ENCODE data around the gene PHEX.
"Not testable (repeated sequence)": the region's sequence is repeated elsewhere in the genome, so short reads cannot be mapped to it uniquely, and the experiment has no call there.

PHEX gene

GRCh38 chrX:22248401-22248800 lies 216.3 kb downstream of the PHEX start:
- DNase-seq (ENCODE audit: low spot score): no peak

- DNase-seq (ENCODE audit: low spot score): no peak
These were observed 217.2 kb downstream of the PHEX start for GRCh38 chrX:22249371-22249770.

- DNase-seq (ENCODE audit: low spot score): no peak
These were observed 236.6 kb downstream of the PHEX start for GRCh38 chrX:22268706-22269105.

- no peak for DNase-seq (ENCODE audit: low spot score)
These were observed 240.5 kb downstream of the PHEX start, which contains the start of gene CBLL2 for GRCh38 chrX:22272613-22273012. CBLL2 (plus strand) TSS chrX:22272913; CDS start chrX:22272992, 79 bp downstream.

- DNase-seq (ENCODE audit: low spot score): no peak
These were observed 241.7 kb downstream of the PHEX start for GRCh38 chrX:22273714-22274317.

- DNase-seq (ENCODE audit: low spot score): no peak
These were observed 244.7 kb downstream of the PHEX start for GRCh38 chrX:22276781-22277180.

GRCh38 chrX:22278375-22278774 lies 246.2 kb downstream of the PHEX start:
- DNase-seq (ENCODE audit: low spot score): no peak

GRCh38 chrX:22289209-22289608 lies 257.1 kb downstream of the PHEX start:
- not testable (repeated sequence) for DNase-seq (ENCODE audit: low spot score)

- no peak for DNase-seq (ENCODE audit: low spot score)
These were observed 264.7 kb downstream of the PHEX start for GRCh38 chrX:22296871-22297270.

GRCh38 chrX:22300130-22300529 lies 268.0 kb downstream of the PHEX start:
- DNase-seq (ENCODE audit: low spot score): no peak

Measured in germinal center (tissue), 1 donor.